ENCODE measurements around the gene SLX9.

- TF ChIP-seq EZH2 (IDR thresholded peaks at IDR 0.05; ENCODE audit: borderline replicate concordance, low read length) = no peak
- TF ChIP-seq CTCF (conservative IDR thresholded peaks at IDR 0.05 in 1 of 2, IDR thresholded peaks at IDR 0.05 in 1 of 2; ENCODE audit: extremely low read depth in 1 of 2, insufficient read depth in 1 of 2, low read depth in 1 of 2, low read length in 2 of 2) = no peak
Observed at GRCh38 chr21:44992608-44993031, 52.8 kb downstream of the SLX9 start.
